Common myeloid progenitor, CD34-positive (primary cell): ENCODE results near the gene FPGS.

Experiments
- CTCF ChIA-PET: fragments of 350-600 bp; sonication (Branson Sonifier 250); formaldehyde crosslinking; loops from one replicate; lab custom pipeline; 2021; ENCODE audit warnings: antibody characterized with exemption; lab: Charles Lee
- POLR2A ChIA-PET: fragments of 350-600 bp; sonication (Branson Sonifier 250); formaldehyde crosslinking; loops from one replicate; lab custom pipeline; 2021; ENCODE audit warnings: antibody characterized with exemption; lab: Charles Lee
- DNase-seq, 3 donors: peaks; one replicate each; pipeline versions ENCODE4 v3.0.0 to v3.0.0-alpha.2; 2013
- H3K27ac ChIP-seq, 2 experiments: 1 replicate in 1 of 2; 2 replicates in 1 of 2; pipeline ENCODE4 v1.7.0; 2013; ENCODE audit warnings: inconsistent platforms in 2 of 2, low read length in 2 of 2, mild to moderate bottlenecking in 2 of 2, low read depth in 1 of 2, moderate library complexity in 1 of 2; ENCODE audit not compliant: severe bottlenecking in 2 of 2, insufficient read depth in 1 of 2, poor library complexity in 1 of 2
- H3K27me3 ChIP-seq, 5 experiments: replicated peaks in 2 of 5; 1 replicate in 3 of 5; 2 replicates in 2 of 5; pipeline versions ENCODE4 v1.6.1 to v1.7.0; 2013; ENCODE audit warnings: low read length in 4 of 5, mild to moderate bottlenecking in 2 of 5, moderate library complexity in 2 of 5, inconsistent platforms in 1 of 5; ENCODE audit not compliant: insufficient read depth in 5 of 5, control insufficient read depth in 4 of 5
- H3K36me3 ChIP-seq, 4 experiments: 1 replicate in 2 of 4; 2 replicates in 2 of 4; pipeline versions ENCODE4 v1.6.1 to v1.7.0; 2013; ENCODE audit warnings: low read length in 3 of 4, control low read depth in 1 of 4, mild to moderate bottlenecking in 1 of 4; ENCODE audit not compliant: control insufficient read depth in 4 of 4, insufficient read depth in 4 of 4
- H3K4me1 ChIP-seq, 4 experiments: 1 replicate in 3 of 4; 2 replicates in 1 of 4; pipeline versions ENCODE4 v1.6.1 to v1.7.1; 2013; ENCODE audit warnings: low read length in 3 of 4, mild to moderate bottlenecking in 3 of 4, control low read depth in 1 of 4, inconsistent platforms in 1 of 4, moderate library complexity in 1 of 4; ENCODE audit not compliant: control insufficient read depth in 4 of 4, insufficient read depth in 4 of 4; ENCODE audit errors: control extremely low read depth in 1 of 4
- H3K4me3 ChIP-seq, 7 experiments: 1 replicate in 4 of 7; 2 replicates in 3 of 7; pipeline versions ENCODE4 v1.5.1 to v1.7.0; 2013; ENCODE audit warnings: mild to moderate bottlenecking in 7 of 7, low read length in 6 of 7, moderate library complexity in 6 of 7, inconsistent platforms in 2 of 7, low read depth in 2 of 7, control low read depth in 1 of 7; ENCODE audit not compliant: insufficient read depth in 4 of 7, control insufficient read depth in 1 of 7; ENCODE audit errors: extremely low read depth in 1 of 7
- H3K9me3 ChIP-seq, 5 experiments: 1 replicate in 4 of 5; 2 replicates in 1 of 5; pipeline versions ENCODE4 v1.6.1 to v1.7.1; 2013; ENCODE audit warnings: low read length in 4 of 5, mild to moderate bottlenecking in 2 of 5, inconsistent platforms in 1 of 5, low read depth in 1 of 5, moderate library complexity in 1 of 5; ENCODE audit not compliant: control insufficient read depth in 4 of 5, insufficient read depth in 2 of 5; ENCODE audit errors: control extremely low read depth in 1 of 5
- WGBS: methylation state at CpG from one replicate; pipeline ENCODE4 v1.1.5; 2013; ENCODE audit not compliant: insufficient coverage; 5-methylcytosine and 5-hydroxymethylcytosine counted together

FPGS gene

DNA sequence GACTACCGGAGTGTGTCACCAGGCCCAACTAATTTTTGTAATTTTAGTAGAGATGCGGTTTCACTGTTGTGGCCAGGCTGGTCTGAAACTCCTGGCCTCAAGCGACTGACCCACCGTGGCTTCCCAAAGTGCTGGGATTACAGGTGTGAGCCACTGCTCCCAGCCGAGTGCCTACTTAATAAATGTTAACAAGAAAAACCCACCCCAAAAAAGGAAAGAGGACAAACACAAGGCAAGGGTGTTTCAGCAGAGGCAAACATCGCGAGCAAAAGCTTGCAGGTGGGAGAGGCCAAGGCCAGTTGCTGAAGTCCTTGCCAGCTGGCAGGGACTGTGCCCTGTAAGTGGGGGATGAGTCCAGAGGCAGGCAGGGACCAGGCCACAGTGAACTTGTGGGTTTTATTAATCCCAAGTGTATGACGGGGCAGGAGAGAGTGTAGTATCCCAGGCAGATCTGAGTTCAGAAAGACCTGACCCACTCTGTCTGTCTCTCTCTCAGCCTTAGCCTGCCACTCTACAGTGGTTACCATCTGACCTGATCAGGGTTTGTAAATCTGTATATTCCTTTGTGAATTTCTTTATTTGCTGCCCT, 6.4 kb upstream of the FPGS start:
- Histone ChIP-seq H3K4me1 (peaks cover 19 to 85% (median 65%) of the 10 kb centered on the region in 4 experiments), H3K36me3 (peaks cover 2 to 27% (median 15%) of the 10 kb centered on the region in 4 experiments), H3K27ac (peak overlapping the region in 1 of 2 experiments; percentile 55), H3K4me3 (peak overlapping the region in 3 of 7 experiments; percentile 16 to 54 (median 32)), H3K9me3 (no peaks in the 10 kb centered on the region), H3K27me3 (no peaks in the 10 kb centered on the region)
- peak in 2 of 3 donors; percentile 45 to 63 for DNase-seq
- ChIA-PET CTCF (interaction anchor here (0.9 to 3.5 kb wide), 7 partner anchors 8 to 122 kb away, joined by 3 to 24 read pairs (median 4); no protein-coding TSS in a partner anchor), POLR2A (interaction anchor here (0.6 kb wide), 2 partner anchors 38 to 63 kb away, joined by 4 read pairs; no protein-coding TSS in a partner anchor)
- WGBS: 63% methylated on average over 6 of the region's 8 CpGs

- H3K4me3 ChIP-seq: peak overlapping the region in 4 of 7 experiments; percentile 4 to 54 (median 24)
- peak overlapping the region in 1 of 2 experiments; percentile 55 for H3K27ac ChIP-seq
- 0% methylated on average over 5 of the region's 11 CpGs for WGBS
- ChIA-PET CTCF (interaction anchor here (0.9 to 3.5 kb wide), 9 partner anchors 9 to 121 kb away, joined by 3 to 24 read pairs (median 4); no protein-coding TSS in a partner anchor), POLR2A (interaction anchor here (0.6 to 1.1 kb wide), 9 partner anchors 10 to 84 kb away, joined by 3 to 4 read pairs (median 4); partner anchors contain the start of gene CDK9)
- H3K9me3 ChIP-seq: no peaks in the 10 kb centered on the region
- DNase-seq: peak in 2 of 3 donors; percentile 88 to 91
- no peaks in the 10 kb centered on the region for H3K27me3 ChIP-seq
- peaks cover 2 to 23% (median 12%) of the 10 kb centered on the region in 4 experiments for H3K36me3 ChIP-seq
- H3K4me1 ChIP-seq: peaks cover 22 to 91% (median 70%) of the 10 kb centered on the region in 4 experiments
Measured at GRCh38 chr9:127796852-127797370, 5.8 kb upstream of the FPGS start.

- peaks cover 4 to 18% (median 15%) of the 10 kb centered on the region in 4 experiments for H3K36me3 ChIP-seq
- no peaks in the 10 kb centered on the region for H3K27me3 ChIP-seq
- H3K4me1 ChIP-seq: peaks cover 18 to 72% (median 61%) of the 10 kb centered on the region in 4 experiments
- 0% methylated on average over 3 of the region's 10 CpGs for WGBS
- peak overlapping the region; percentile 43 to 78 for H3K27ac ChIP-seq
- ChIA-PET POLR2A (no interaction called here), CTCF (interaction anchor here (0.6 to 2.2 kb wide), 6 partner anchors 10 to 68 kb away, joined by 3 to 6 read pairs (median 4); partner anchors contain the start of gene TOR2A)
- DNase-seq: peak in 2 of 3 donors; percentile 68 to 76
- H3K9me3 ChIP-seq: no peaks in the 10 kb centered on the region
- H3K4me3 ChIP-seq: peak overlapping the region in 6 of 7 experiments; percentile 35 to 72 (median 58)
Measured at GRCh38 chr9:127801955-127802575, 617 bp upstream of the FPGS start.

DNA sequence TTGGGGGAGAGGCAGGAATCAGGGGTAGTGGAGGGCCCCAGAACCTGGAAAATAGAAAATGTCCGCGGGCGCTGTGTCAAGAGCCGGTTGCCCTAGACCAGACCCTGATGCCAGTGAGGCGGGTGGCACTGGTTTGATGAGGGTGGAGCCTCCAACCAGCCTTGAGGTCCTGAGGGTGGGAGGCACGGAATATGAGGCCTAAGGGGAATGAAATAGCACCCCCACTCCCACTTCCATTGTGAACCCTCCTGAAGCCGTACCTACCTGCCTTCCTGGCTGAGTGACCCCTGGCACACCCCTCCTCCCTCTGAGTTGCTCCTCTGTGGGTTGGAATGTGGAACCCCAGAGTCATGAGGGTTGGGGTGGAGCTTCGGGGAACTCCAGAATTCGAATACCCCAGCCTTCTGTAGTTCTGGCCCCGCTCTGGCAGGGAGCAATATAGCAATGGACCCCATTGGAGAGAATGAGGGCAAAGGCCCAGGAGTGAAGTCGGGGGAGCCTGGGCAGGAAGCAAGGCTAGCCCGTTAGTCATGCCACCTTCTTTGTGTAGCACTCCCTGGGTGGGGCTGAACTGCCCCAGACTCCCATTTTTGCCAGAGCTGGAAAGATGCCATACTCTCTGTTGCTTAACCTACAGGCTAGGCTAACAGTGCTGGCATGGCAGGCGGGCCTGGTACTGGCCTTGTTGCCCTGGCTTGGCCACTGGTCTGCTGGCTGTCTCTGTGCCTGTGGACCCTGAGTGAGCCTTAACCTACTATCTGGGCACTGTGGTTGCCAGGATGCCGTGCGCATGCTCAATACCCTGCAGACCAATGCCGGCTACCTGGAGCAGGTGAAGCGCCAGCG, 1.0 kb downstream of the FPGS start:
- DNase-seq: peak in 2 of 3 donors; percentile 54 to 62
- CTCF ChIA-PET: interaction anchor here (0.9 to 3.0 kb wide), 6 partner anchors 16 to 66 kb away, joined by 3 to 16 read pairs (median 4); no protein-coding TSS in a partner anchor
- no peaks in the 10 kb centered on the region for H3K9me3 ChIP-seq
- H3K4me1 ChIP-seq: peaks cover 14 to 56% (median 45%) of the 10 kb centered on the region in 4 experiments
- H3K27me3 ChIP-seq: no peaks in the 10 kb centered on the region
- peak overlapping the region; percentile 94 to 96 for H3K27ac ChIP-seq
- POLR2A ChIA-PET: interaction anchor here (0.6 kb wide), 1 partner anchor 42 kb away, joined by 3 read pairs; no protein-coding TSS in a partner anchor
- 43% methylated on average over 16 of the region's 18 CpGs for WGBS
- peak overlapping the region; percentile 55 to 99 (median 89) for H3K4me3 ChIP-seq
- H3K36me3 ChIP-seq: peaks cover 10 to 35% (median 28%) of the 10 kb centered on the region in 4 experiments

GRCh38 chr9:127805620-127806019, 2.9 kb downstream of the FPGS start:
- Histone ChIP-seq H3K4me3 (no peak overlapping the region), H3K27me3 (no peaks in the 10 kb centered on the region), H3K9me3 (no peaks in the 10 kb centered on the region), H3K4me1 (peaks cover 9 to 39% (median 34%) of the 10 kb centered on the region in 4 experiments), H3K27ac (no peak overlapping the region), H3K36me3 (peaks cover 10 to 52% (median 40%) of the 10 kb centered on the region in 4 experiments)
- WGBS: 88% methylated on average over 8 of the region's 8 CpGs
- DNase-seq: peak; percentile 55 to 62 (median 60)
- ChIA-PET CTCF (interaction anchor here (0.9 to 3.0 kb wide), 9 partner anchors 8 to 77 kb away, joined by 3 to 16 read pairs (median 6); no protein-coding TSS in a partner anchor), POLR2A (interaction anchor here (0.7 kb wide), 1 partner anchor 62 kb away, joined by 3 read pairs; no protein-coding TSS in a partner anchor)

- DNase-seq: no peak
- Histone ChIP-seq H3K4me3 (no peak overlapping the region), H3K36me3 (peaks cover 10 to 60% (median 45%) of the 10 kb centered on the region in 4 experiments), H3K27ac (no peak overlapping the region), H3K9me3 (no peaks in the 10 kb centered on the region), H3K4me1 (peaks cover 7 to 28% (median 24%) of the 10 kb centered on the region in 4 experiments), H3K27me3 (no peaks in the 10 kb centered on the region)
- ChIA-PET CTCF (interaction anchor here (0.9 to 1.0 kb wide), 5 partner anchors 13 to 39 kb away, joined by 3 to 4 read pairs (median 3); no protein-coding TSS in a partner anchor), POLR2A (interaction anchor here (0.7 kb wide), 1 partner anchor 58 kb away, joined by 3 read pairs; no protein-coding TSS in a partner anchor)
- 97% methylated on average over 10 of the region's 14 CpGs for WGBS
Measured at GRCh38 chr9:127806871-127807270, 4.2 kb downstream of the FPGS start.
